ENCODE results near the gene YPEL2. TPM values are rescaled to one million over a fixed set of nuclear protein-coding genes. Genes with fewer than 3 reads are reported as not detected.

YPEL2 gene
- total and polyA plus RNA-seq, 2 of the 13 experiments (the other 11 are each of a cell fraction or from before 2014, with no cell fraction given): 8.5 to 21.1 TPM

DNA sequence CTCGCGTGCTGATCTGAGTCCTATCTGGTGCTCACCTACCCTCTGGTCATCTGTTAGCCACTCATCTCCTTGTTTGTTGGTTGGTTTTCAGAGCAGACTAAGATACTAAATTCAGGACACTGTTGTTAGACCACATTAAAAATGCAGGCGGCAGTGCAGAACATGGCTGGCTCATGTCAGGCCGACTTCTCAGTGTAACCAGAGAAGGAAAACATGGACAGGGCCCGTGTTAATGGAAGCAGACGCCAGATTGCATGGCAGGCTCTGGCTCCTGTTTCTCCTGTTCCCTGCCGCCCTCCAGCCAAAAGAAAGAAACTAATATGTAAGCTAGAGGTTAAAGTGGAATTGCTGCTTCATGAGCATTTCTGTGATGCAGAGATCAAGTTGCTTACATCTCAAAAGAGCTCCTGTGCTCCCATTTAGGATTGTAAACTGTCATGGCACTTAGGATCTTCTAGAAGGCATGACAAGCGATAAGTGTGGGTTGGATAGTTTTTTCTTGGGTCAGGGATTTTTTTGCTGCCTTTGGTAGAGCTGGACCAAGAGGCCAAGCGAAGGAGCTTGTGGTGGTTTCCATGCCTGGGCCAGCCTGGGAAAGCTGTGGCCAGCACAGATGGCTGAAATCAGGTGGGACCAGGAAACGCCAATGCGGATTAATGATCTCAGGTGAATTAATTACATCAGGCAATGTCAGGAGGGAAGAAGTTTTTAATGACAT is 56.1 kb downstream of the YPEL2 start (continued):
- TF ChIP-seq, protein P1, sequence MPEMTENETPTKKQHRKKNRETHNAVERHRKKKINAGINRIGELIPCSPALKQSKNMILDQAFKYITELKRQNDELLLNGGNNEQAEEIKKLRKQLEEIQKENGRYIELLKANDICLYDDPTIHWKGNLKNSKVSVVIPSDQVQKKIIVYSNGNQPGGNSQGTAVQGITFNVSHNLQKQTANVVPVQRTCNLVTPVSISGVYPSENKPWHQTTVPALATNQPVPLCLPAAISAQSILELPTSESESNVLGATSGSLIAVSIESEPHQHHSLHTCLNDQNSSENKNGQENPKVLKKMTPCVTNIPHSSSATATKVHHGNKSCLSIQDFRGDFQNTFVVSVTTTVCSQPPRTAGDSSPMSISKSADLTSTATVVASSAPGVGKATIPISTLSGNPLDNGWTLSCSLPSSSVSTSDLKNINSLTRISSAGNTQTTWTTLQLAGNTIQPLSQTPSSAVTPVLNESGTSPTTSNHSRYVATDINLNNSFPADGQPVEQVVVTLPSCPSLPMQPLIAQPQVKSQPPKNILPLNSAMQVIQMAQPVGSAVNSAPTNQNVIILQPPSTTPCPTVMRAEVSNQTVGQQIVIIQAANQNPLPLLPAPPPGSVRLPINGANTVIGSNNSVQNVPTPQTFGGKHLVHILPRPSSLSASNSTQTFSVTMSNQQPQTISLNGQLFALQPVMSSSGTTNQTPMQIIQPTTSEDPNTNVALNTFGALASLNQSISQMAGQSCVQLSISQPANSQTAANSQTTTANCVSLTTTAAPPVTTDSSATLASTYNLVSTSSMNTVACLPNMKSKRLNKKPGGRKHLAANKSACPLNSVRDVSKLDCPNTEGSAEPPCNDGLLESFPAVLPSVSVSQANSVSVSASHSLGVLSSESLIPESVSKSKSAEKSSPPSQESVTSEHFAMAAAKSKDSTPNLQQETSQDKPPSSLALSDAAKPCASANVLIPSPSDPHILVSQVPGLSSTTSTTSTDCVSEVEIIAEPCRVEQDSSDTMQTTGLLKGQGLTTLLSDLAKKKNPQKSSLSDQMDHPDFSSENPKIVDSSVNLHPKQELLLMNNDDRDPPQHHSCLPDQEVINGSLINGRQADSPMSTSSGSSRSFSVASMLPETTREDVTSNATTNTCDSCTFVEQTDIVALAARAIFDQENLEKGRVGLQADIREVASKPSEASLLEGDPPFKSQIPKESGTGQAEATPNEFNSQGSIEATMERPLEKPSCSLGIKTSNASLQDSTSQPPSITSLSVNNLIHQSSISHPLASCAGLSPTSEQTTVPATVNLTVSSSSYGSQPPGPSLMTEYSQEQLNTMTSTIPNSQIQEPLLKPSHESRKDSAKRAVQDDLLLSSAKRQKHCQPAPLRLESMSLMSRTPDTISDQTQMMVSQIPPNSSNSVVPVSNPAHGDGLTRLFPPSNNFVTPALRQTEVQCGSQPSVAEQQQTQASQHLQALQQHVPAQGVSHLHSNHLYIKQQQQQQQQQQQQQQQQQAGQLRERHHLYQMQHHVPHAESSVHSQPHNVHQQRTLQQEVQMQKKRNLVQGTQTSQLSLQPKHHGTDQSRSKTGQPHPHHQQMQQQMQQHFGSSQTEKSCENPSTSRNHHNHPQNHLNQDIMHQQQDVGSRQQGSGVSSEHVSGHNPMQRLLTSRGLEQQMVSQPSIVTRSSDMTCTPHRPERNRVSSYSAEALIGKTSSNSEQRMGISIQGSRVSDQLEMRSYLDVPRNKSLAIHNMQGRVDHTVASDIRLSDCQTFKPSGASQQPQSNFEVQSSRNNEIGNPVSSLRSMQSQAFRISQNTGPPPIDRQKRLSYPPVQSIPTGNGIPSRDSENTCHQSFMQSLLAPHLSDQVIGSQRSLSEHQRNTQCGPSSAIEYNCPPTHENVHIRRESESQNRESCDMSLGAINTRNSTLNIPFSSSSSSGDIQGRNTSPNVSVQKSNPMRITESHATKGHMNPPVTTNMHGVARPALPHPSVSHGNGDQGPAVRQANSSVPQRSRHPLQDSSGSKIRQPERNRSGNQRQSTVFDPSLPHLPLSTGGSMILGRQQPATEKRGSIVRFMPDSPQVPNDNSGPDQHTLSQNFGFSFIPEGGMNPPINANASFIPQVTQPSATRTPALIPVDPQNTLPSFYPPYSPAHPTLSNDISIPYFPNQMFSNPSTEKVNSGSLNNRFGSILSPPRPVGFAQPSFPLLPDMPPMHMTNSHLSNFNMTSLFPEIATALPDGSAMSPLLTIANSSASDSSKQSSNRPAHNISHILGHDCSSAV (CRISPR knock-in tag; IDR thresholded peaks at IDR 0.05; ENCODE audit: borderline replicate concordance): no peak

DNA sequence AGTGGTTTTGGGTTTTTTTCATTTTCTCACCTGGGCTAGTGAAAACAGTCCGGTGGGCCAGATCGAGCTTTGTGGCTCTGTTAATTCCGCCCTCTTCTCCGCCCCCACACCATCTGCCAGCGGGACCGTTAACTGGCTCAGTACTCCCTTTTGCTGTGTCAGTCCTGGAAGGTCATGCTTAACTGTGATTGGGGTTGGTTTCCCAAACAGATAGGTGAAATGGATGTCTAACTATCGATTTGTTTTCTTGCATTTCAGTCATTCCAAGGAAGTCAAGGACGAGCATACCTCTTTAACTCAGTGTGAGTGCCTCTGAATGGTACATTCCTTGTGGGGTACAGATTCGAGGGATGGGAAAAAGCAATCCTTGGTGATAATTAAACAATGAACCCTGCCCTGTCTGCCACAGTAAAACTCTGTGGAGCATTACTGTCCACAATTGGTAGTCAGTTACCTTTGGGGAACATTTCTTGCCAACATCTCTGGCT is 56.7 kb downstream of the YPEL2 start:
- Histone ChIP-seq H3K9ac (ENCODE audit: insufficient read depth, low read depth, low read length) (no peak overlapping the region), H3K4me2 (ENCODE audit: low read depth, low read length) (no peak overlapping the region), H3K27ac (ENCODE audit: extremely low read length, insufficient read depth, low read length) (no peak overlapping the region), H3K79me2 (ENCODE audit: insufficient read depth, low read length) (no peaks in the 10 kb centered on the region), H3K4me1 (ENCODE audit: insufficient read depth, low read length) (peaks cover 8% of the 10 kb centered on the region), H3K4me3 (replicated peaks in 1 of 3; ENCODE audit: insufficient read depth in 1 of 3, low read depth in 2 of 3, low read length in 3 of 3) (no peak overlapping the region), H3K27me3 (ENCODE audit: control insufficient read depth in 1 of 2, insufficient read depth in 2 of 2, low read length in 2 of 2) (no peaks in the 10 kb centered on the region), H2AFZ (ENCODE audit: low read length) (no peak overlapping the region), H3K9me3 (ENCODE audit: low read length) (no peaks in the 10 kb centered on the region), H3K36me3 (replicated peaks in 1 of 2; ENCODE audit: control insufficient read depth in 1 of 2, insufficient read depth in 2 of 2, low read length in 2 of 2) (peaks cover 5 to 23% of the 10 kb centered on the region in 2 experiments; a peak in 4 of 5 replicates), H4K20me1 (ENCODE audit: insufficient read depth, low read length) (no peaks in the 10 kb centered on the region)
- intact Hi-C loops (cut with micrococcal nuclease; ENCODE audit: unreplicated experiment) (no loop called here), in situ Hi-C loops (cut with HindIII; ENCODE audit: extremely low pct_ligation_motif_present, low pct_unique_long_range_greater_than_20kb) (no loop called here)
- CTCF ChIA-PET (ENCODE audit: low intra/inter-chr PET ratio, low total read pairs): no interaction called here
- BruUV-seq (replicated peaks): no TSS peak
- DNase-seq (ENCODE audit: low spot score) (no peak), FAIRE-seq (no peak), ATAC-seq (no peak)
- POLR2A ChIA-PET: no interaction called here
- WGBS (ENCODE audit: low lambda C conversion rate): 84% methylated on average over 9 of the region's 9 CpGs
- TF ChIP-seq, protein P2, sequence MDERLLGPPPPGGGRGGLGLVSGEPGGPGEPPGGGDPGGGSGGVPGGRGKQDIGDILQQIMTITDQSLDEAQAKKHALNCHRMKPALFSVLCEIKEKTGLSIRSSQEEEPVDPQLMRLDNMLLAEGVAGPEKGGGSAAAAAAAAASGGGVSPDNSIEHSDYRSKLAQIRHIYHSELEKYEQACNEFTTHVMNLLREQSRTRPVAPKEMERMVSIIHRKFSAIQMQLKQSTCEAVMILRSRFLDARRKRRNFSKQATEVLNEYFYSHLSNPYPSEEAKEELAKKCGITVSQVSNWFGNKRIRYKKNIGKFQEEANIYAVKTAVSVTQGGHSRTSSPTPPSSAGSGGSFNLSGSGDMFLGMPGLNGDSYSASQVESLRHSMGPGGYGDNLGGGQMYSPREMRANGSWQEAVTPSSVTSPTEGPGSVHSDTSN (CRISPR knock-in tag; IDR thresholded peaks at IDR 0.05): no peak
- TF ChIP-seq, protein P3, sequence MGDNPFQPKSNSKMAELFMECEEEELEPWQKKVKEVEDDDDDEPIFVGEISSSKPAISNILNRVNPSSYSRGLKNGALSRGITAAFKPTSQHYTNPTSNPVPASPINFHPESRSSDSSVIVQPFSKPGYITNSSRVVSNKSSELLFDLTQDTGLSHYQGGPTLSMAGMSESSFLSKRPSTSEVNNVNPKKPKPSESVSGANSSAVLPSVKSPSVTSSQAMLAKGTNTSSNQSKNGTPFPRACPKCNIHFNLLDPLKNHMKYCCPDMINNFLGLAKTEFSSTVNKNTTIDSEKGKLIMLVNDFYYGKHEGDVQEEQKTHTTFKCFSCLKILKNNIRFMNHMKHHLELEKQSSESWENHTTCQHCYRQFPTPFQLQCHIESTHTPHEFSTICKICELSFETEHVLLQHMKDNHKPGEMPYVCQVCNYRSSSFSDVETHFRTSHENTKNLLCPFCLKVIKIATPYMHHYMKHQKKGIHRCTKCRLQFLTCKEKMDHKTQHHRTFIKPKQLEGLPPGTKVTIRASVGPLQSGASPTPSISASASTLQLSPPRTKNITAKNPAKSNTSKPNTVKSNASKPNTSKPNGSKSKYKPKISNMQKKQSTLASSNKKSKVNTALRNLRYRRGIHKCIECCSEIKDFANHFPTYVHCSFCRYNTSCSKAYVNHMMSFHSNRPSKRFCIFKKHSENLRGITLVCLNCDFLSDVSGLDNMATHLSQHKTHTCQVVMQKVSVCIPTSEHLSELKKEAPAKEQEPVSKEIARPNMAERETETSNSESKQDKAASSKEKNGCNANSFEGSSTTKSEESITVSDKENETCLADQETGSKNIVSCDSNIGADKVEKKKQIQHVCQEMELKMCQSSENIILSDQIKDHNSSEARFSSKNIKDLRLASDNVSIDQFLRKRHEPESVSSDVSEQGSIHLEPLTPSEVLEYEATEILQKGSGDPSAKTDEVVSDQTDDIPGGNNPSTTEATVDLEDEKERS (CRISPR knock-in tag; IDR thresholded peaks at IDR 0.05): no peak
- TF ChIP-seq EEA1 (CRISPR knock-in tag; IDR thresholded peaks at IDR 0.05; ENCODE audit: borderline replicate concordance): no peak
- TF ChIP-seq, protein P4, sequence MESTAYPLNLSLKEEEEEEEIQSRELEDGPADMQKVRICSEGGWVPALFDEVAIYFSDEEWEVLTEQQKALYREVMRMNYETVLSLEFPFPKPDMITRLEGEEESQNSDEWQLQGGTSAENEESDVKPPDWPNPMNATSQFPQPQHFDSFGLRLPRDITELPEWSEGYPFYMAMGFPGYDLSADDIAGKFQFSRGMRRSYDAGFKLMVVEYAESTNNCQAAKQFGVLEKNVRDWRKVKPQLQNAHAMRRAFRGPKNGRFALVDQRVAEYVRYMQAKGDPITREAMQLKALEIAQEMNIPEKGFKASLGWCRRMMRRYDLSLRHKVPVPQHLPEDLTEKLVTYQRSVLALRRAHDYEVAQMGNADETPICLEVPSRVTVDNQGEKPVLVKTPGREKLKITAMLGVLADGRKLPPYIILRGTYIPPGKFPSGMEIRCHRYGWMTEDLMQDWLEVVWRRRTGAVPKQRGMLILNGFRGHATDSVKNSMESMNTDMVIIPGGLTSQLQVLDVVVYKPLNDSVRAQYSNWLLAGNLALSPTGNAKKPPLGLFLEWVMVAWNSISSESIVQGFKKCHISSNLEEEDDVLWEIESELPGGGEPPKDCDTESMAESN (CRISPR knock-in tag; conservative IDR thresholded peaks at IDR 0.05): no peak
